ENCODE data around the gene XPR1.

The XPR1 gene

GRCh38 chr1:180936110-180937011 is 304.5 kb downstream of the XPR1 start:
- DNase-seq = no peak

GRCh38 chr1:180937012-180937372 is 305.2 kb downstream of the XPR1 start:
- no peak for DNase-seq

GRCh38 chr1:180937624-180938225 is 305.9 kb downstream of the XPR1 start:
- no peak for DNase-seq

- DNase-seq = no peak
Measured at GRCh38 chr1:180939073-180939710, 307.4 kb downstream of the XPR1 start.

- no peak for DNase-seq
Measured at GRCh38 chr1:180939711-180940103, 307.9 kb downstream of the XPR1 start.

Measured in GF-D8 (cell line).